IPS-18c (cell line): ENCODE results near the gene MAS1.

Experiments used
- H3K4me3 ChIP-seq: 2 replicates; pipeline ENCODE4 v1.7.0; 2013; ENCODE audit warnings: low read depth, mild to moderate bottlenecking, low read length, moderate library complexity; ENCODE audit not compliant: insufficient read depth
- H3K9me3 ChIP-seq: one replicate; pipeline ENCODE4 v1.6.1; 2013; ENCODE audit warnings: mild to moderate bottlenecking, low read length, moderate library complexity; ENCODE audit not compliant: control insufficient read depth, insufficient read depth

Gene MAS1

DNA sequence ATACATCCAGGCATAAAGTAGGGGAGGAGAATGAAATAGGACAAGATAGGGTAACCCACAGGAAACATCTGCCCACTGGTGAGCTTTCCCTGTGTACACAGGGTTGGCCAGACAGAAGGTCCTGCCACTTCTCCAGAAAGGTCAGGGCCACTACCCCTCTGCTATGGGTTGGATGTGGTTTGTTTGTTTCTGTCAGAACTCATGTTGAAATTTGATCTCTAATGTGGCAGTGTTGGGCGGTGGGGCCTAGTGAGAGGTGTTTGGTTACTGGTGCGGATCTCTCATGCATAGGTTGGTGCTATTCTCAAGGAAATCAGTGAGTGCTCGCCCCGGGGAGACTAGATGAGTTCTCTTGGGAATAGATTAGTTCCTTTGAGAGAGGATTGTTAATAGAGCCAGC lies 15.6 kb upstream of the MAS1 start:
- no peak overlapping the region for H3K4me3 ChIP-seq
- no peaks in the 10 kb centered on the region for H3K9me3 ChIP-seq

DNA sequence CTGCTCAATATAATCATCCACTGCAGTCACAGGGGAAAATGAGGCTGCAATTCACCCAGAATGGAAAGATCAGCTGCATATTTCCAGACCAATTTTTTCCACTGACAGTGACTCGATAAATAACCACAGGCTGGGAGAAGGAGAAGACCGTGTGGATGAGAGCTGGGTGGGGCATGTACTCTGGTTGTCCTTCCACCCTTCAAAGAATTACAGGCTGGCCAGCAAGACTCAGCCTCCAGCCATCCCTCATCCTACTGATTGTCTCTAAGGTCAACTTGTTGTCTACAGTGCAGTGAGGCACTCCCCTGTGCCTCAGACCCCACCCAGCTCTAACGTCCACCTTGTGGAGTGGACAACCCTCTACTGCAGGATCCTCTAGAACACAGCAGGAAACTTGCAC lies 14.5 kb upstream of the MAS1 start:
- no peaks in the 10 kb centered on the region for H3K9me3 ChIP-seq
- no peak overlapping the region for H3K4me3 ChIP-seq

DNA sequence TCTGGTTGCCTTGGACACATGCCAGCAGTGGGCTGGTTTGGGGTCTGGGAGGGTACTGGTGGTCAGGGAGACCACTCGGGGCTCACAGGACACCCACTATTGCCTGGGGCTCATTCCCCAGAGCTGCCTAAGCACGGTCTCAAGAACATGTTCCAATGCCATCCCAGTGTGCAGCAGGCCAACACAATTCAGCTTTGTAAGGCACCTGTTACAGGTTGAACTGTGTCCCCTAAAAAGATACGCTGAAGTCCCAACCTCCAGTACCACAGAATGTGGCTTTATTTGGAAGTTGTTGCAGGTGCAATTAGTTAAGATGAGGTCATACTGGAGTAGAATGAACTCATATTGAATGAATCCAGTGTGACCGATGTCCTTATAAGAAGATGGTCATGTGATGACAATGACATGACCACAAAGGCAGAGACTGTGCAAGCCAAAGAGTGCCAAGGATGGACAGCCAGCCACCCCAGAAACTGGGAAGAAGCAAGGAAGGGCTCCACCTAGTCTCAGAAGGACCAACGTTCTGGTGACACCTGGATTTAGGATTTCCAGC lies 13.5 kb upstream of the MAS1 start:
- Histone ChIP-seq H3K9me3 (no peaks in the 10 kb centered on the region), H3K4me3 (no peak overlapping the region)

DNA sequence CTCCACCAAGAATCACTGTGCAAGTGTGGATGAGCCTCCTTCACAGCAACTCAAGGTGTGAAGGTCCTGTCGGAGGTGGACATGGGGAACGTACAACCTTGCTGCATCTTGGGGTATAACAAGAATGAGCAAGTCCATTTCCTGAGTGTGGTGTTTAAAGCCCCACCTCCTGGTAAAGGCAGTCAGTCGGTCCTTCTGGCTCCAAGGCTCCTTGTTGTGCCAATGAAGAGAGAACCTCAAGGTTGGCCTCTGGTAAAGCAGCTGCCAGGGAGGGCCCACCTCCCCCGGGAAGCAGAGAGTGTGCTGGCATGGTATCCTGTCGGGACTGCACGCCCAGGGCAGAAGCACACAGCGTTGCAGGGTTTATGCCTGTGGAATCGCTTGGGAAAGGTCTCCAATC lies 12.4 kb upstream of the MAS1 start:
- Histone ChIP-seq H3K9me3 (no peaks in the 10 kb centered on the region), H3K4me3 (no peak overlapping the region)

DNA sequence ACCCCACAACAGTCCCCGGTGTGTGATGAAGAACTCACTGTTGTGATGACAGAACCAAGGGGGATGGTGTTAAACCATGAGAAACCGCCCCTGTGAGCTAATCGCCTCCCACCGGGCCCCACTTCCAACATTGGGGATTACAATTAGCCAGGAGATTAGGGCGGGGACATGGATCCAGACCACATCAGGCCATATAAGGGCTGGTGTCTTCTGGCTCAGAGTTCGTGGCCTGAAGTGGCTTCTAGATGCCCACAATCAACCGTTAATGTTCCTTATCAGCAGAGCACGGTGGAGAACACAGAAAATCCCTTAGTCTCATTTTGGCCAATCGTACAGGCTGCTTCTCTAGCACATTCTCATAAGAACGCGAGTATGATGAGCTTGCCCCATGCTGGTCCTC lies 10.9 kb upstream of the MAS1 start:
- no peak overlapping the region for H3K4me3 ChIP-seq
- no peaks in the 10 kb centered on the region for H3K9me3 ChIP-seq

DNA sequence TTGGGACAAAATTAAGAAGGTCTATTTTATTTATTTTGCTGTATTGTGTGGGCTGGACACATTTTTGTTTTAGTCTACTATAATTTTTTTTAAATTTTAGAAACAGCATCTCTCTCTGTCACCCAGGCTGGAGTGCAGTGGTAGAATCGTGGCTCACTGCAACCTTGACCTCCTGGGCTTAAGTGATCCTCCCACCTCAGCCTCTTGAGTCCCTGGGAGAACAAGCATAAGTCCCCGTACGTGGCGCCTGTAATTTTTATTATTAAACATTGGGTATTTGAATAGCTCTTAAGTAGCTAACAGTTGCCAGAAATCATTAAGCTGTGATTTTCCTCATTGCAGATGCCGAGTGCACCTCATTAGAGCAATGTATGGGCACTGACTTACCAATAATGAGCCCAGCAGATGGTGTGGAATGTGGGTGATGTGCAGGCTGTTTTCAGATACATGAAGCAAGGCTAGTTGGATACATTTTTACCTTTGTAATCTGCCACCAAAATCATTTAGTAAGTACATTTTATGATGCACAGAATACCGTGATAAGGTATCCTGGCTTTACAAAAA lies 10.3 kb upstream of the MAS1 start:
- H3K9me3 ChIP-seq, result no peaks in the 10 kb centered on the region
- no peak overlapping the region for H3K4me3 ChIP-seq

DNA sequence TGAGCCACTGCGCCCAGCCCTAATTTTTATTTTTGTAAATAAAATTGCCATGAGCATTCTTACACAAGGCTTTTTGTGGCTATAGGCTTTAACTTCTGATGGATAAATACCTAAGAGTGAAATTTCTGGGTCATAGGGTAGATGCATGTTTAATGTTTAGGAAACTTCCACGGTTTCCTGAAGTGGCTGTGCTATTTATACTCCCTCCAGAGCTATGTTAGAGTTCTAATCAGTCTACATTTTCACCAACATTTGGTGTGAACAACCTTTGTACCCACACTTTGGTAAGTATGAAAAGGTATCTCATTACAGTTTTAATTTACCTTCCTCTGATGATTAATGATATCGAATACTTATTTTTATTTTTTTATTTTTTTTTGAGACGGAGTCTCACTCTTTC lies 6.1 kb upstream of the MAS1 start:
- no peaks in the 10 kb centered on the region for H3K9me3 ChIP-seq
- no peak overlapping the region for H3K4me3 ChIP-seq

DNA sequence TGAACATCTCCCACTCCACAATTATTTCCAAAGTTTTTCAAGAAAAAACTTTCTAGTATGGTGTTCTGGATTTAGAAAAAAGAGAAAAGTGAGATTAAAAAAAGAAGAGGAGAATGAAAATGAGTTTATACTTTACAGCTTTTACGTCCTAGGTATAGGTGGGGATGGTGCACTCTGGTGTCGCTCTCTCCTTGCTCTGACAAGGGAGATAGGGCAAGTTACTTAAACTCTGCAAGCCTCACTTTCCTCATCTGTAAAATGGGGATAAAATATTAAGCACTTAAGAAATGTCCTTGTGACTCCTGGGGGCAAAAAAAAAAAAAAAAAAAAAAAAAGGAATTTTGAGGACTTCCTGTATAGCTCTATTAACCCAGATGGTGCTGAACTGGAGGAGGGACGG lies 4.5 kb upstream of the MAS1 start:
- no peak overlapping the region for H3K4me3 ChIP-seq
- no peaks in the 10 kb centered on the region for H3K9me3 ChIP-seq

DNA sequence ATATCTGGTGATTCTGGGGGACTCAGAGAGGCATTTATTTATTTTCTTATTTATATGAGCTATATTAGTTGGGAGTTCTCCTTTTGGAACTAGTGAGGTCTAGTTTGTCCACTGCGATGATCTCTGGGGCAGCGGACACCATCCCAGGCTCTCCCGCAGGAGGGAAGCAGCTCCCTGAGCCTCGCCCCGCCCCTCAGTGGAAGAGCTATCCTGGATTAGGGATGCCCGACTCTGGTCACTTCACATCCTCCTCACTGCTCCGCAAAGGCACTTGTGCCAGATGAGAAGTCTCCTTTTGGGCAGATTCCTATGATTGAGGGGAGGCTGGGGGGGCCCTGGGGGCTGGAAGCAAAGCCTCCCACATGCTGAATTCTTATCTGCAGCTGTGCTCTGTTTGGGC lies 3.6 kb upstream of the MAS1 start:
- no peak overlapping the region for H3K4me3 ChIP-seq
- H3K9me3 ChIP-seq, result no peaks in the 10 kb centered on the region

DNA sequence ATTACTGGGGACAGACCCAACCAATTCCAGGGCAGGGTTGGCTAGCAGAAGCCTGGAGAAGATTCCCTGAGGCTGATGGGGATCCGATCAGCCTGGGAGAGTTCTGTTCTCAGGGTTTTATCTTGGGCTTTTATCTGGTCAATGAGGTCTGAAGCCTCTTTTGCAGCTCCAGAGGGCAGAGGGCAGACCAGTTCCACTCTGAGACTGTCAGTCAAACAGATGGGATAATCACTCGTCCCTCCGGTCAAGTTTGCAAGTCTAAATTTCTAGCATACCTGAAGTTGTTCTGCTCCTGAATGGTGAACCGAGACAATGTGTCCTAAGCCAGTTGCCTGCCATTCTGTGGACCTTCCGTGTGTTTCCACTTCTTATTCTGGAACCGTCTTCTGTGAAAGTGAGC lies 3.0 kb upstream of the MAS1 start:
- no peak overlapping the region for H3K4me3 ChIP-seq
- H3K9me3 ChIP-seq, result no peaks in the 10 kb centered on the region

DNA sequence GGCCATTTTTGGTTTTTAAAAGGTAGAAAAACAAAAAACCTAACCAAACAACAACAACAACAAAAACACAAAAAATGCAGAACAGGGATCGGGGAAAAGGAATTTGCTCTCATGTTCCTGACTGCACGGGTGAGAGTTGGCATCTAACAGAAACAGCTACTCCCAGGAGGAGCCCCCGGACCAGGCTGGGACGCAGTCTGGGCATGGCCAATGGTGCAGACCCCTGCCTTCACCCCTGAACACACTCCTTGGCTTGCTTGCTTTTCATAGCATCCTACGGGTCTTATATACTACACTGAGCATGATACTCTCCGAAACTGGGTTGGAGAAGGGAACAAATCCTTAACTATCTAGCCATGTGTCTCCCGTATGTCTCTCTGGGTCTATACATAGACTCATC lies 587 bp upstream of the MAS1 start:
- H3K4me3 ChIP-seq, result no peak overlapping the region
- H3K9me3 ChIP-seq, result no peaks in the 10 kb centered on the region

DNA sequence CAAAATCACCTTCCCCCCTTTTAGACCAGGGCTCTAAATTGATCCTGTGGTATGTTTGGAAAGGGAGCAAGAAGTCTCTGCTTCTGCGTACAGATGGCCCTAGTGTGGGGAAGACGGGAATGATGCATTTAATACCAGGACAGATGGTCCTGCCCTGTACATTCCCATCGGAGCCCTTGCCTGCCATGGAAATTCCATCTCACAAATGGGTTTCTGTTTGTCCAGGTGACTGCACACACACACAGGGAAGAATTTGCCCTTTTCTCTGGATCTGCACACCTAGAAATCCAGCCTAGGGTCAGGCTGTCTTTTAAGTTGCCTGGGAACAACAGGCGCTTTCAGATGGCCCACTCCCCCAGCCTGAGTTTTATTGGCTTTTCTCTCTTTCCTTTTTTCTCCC lies 1.3 kb downstream of the MAS1 start:
- no peaks in the 10 kb centered on the region for H3K9me3 ChIP-seq
- no peak overlapping the region for H3K4me3 ChIP-seq

DNA sequence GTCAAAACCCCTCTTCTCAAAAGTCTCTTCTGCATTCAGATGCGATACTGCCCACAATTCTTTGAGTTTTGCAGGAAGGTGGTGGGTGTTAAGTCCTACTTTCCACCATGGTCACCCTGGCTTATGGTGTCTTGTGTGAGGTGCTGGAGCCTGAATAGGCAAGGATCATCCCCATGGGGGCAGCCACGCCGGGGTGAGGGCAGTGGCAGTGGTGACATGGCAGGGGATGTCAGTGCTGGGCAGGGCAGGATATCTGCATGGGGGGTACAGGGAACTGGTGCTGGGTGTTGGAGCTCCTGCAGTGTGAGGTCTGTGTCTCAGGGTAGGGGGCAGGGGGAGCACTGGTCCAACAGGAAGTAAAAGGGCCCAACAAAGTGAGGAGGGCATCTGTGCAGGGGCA lies 2.3 kb downstream of the MAS1 start:
- Histone ChIP-seq H3K4me3 (no peak overlapping the region), H3K9me3 (no peaks in the 10 kb centered on the region)

DNA sequence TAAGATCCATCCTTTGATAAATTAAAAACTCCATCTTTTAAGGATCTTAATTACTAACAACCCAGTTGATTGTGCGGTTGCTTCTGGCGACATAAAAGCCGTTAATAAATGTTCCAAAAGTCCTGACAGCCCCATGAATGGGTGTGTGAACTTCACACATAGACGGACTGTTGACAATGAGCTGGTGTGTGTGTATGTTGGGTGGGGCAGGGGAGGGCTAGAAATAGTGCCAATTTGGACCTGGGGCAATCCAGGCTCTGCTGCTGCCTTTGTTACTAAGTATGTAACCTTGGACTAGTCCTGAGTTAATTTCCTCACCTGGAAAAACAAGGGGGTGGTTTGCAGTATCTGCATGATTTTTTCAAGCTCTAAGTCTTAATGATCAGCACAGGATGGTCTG lies 4.2 kb downstream of the MAS1 start:
- Histone ChIP-seq H3K9me3 (peaks cover 2% of the 10 kb centered on the region), H3K4me3 (no peak overlapping the region)

DNA sequence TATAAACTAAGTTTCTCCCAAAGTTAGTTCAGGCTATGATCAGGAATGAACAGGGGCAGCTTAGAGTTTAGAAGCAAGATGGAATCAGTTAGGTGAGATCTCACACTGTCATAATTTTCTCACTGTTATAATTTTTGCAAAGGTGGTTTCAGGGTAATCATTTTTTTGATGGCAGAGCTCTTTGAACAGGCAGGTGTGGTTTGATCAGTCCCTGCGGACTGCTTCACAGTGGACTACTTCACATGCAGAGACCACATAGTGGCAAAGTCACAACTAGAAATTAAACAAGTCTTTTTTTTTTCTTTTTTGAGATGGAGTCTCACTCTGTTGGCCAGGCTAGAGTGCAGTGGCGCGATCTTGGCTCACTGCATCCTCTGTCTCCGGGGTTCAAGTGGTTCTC lies 6.8 kb downstream of the MAS1 start:
- Histone ChIP-seq H3K4me3 (no peak overlapping the region), H3K9me3 (peaks cover 2% of the 10 kb centered on the region)

DNA sequence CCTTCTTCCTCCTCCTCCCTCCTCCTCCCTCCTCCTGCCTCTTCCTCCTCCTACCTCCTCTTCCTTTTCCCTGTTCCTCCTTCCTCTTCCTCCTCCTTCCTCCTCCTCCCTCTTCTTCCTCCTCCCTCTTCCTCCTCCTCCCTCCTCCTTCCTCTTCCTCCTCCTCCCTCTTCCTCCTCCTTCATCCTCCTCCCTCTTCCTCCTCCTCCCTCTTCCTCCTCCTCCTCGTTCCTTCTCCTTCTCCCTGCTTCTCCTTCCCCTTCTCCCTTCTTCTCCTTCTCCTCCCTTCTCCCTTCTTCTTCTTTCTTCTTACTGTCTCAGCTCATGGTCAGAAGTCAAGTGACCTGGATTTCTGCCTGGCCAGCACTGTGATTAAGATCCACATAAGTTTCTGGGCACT lies 7.7 kb downstream of the MAS1 start:
- Histone ChIP-seq H3K9me3 (peaks cover 2% of the 10 kb centered on the region), H3K4me3 (no peak overlapping the region)

DNA sequence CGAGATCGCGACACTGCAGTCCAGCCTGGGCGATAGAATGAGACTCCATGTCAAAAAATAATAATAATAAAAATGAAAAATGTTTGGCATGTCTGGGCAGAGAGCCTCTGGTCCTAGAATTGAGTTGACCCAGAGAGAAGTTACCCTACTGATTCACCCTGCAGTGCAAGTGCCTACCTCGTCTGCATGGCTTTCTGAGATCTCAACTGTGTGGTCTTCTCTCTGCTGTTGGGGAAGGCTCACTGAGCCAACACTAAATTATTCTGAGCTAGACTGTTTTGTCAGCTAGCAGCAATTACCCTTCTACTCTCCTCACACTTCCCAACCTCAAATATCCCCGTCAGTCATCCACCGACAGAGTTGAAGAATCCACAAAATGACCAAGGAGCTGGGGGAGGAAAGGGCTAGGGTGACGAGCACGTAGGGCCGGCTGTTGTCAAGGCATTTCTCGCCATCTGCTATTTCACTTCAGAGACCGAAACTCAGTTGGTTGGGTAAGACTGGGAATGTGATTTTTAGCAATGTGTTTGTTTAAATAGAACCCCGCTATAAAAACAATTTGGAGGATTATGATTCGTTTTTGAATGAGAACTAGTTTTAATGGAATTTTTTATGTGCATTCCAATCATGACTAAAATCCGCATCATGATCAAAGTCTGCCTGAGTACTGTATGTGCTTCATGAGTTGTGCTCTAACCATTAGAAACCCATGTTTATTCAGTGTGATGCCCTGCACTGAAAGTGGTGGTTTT lies 9.4 kb downstream of the MAS1 start:
- Histone ChIP-seq H3K4me3 (no peak overlapping the region), H3K9me3 (peaks cover 2% of the 10 kb centered on the region)

DNA sequence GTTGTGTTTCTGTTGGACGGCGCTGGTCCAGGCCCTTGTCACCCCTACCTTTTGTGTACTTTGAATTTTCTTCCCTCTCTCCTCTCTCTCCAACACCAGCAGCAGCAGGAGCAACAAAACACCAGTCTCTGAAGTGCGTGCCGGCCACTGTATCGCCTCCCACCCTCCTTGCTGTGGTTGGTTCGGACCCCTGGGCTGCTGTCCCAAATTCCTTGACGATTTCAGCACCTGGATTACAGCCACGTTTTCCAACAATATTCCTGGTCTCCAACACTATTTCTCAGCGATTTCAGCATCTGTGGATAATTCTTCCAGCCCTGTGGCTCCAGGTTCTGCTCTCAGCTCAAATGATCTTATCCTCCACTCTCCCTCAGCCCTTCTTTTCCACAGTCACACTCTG lies 11.8 kb downstream of the MAS1 start:
- no peak overlapping the region for H3K4me3 ChIP-seq
- H3K9me3 ChIP-seq, result peaks cover 2% of the 10 kb centered on the region

DNA sequence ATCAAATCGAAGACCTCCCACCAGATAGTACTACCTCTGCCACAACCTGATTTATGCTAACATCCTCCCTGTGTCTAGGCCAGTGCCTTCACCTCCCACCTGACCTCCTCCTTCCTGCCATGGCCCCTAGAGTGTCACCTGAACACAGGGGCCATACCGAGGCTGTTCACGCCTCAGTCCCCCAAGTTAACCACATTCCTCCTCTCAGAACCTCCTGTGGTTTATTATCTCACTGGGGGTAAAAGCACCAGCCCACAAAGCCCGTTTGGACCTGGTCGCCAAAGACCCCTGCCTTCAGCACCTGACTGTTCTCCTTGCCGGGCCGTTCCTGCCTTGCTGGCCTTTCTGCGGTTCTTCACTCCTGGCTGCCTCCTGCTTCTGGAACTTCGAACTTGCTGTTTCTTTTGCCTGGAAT lies 13.7 kb downstream of the MAS1 start:
- Histone ChIP-seq H3K9me3 (no peaks in the 10 kb centered on the region), H3K4me3 (no peak overlapping the region)
